Loucy (cell line): Measurements from ENCODE around the gene BRMS1.

Experiments used
- H2AFZ ChIP-seq: fragments of 200-600 bp; sonication (generic); 2 replicates; pipeline ENCODE4 v1.6.0; 2016; ENCODE audit warnings: antibody characterized with exemption, mild to moderate bottlenecking, low read length, moderate library complexity
- H3F3A ChIP-seq: fragments of 200-600 bp; 2 replicates; pipeline ENCODE4 v1.6.0; 2016; ENCODE audit warnings: antibody characterized with exemption, low read depth, mild to moderate bottlenecking
- H3K27me3 ChIP-seq: fragments of 200-600 bp; sonication (generic); 2 replicates; pipeline ENCODE4 v1.6.1; 2014; ENCODE audit warnings: low read length, mild to moderate bottlenecking; ENCODE audit not compliant: insufficient read depth, poor library complexity, severe bottlenecking
- H3K36me3 ChIP-seq: fragments of 200-600 bp; sonication (generic); 2 replicates; pipeline ENCODE4 v1.6.1; 2016; ENCODE audit warnings: low read length; ENCODE audit not compliant: insufficient read depth
- H3K4me1 ChIP-seq: fragments of 200-600 bp; sonication (generic); 2 replicates; pipeline ENCODE4 v1.5.1; 2014; ENCODE audit warnings: low read length, mild to moderate bottlenecking; ENCODE audit not compliant: insufficient read depth, poor library complexity, severe bottlenecking
- H3K4me2 ChIP-seq: fragments of 200-600 bp; sonication (generic); 2 replicates; pipeline ENCODE4 v1.6.0; 2014; ENCODE audit warnings: antibody characterized with exemption, low read length, low read depth, mild to moderate bottlenecking; ENCODE audit not compliant: poor library complexity, severe bottlenecking
- H3K4me3 ChIP-seq: fragments of 200-600 bp; sonication (generic); 2 replicates; pipeline ENCODE4 v1.5.1; 2014; ENCODE audit warnings: low read length, mild to moderate bottlenecking, mixed read lengths; ENCODE audit not compliant: poor library complexity, severe bottlenecking
- H3K79me2 ChIP-seq: fragments of 200-600 bp; sonication (generic); 2 replicates; pipeline ENCODE4 v1.6.1; 2014; ENCODE audit warnings: low read length; ENCODE audit not compliant: insufficient read depth
- H3K9ac ChIP-seq: fragments of 200-600 bp; sonication (generic); 2 replicates; pipeline ENCODE4 v1.6.0; 2014; ENCODE audit warnings: mild to moderate bottlenecking, low read depth, low read length, moderate library complexity; ENCODE audit not compliant: poor library complexity, severe bottlenecking
- H3K9me2 ChIP-seq: fragments of 200-600 bp; sonication (generic); replicated peaks from 2 replicates; pipeline ENCODE4 v1.6.1; 2016; ENCODE audit warnings: low read depth, low read length, mixed read lengths
- H3K9me3 ChIP-seq: fragments of 200-600 bp; sonication (generic); 2 replicates; pipeline ENCODE4 v1.6.1; 2014; ENCODE audit warnings: mild to moderate bottlenecking, antibody characterized with exemption, low read length, low read depth; ENCODE audit not compliant: insufficient read depth
- H4K20me1 ChIP-seq: fragments of 200-600 bp; sonication (generic); 2 replicates; pipeline ENCODE4 v1.6.0; 2014; ENCODE audit warnings: antibody characterized with exemption, low read length, mild to moderate bottlenecking; ENCODE audit not compliant: insufficient read depth, poor library complexity, severe bottlenecking
- EZH2phosphoT487 ChIP-seq: fragments of 200-600 bp; IDR thresholded peaks from 2 replicates; pipeline ENCODE4 v1.6.1; 2018; ENCODE audit warnings: antibody characterized with exemption, mild to moderate bottlenecking, moderate library complexity, borderline replicate concordance
- TF ChIP-seq, protein P1 (sequence below): fragments of 200-600 bp; sonication (generic); conservative IDR thresholded peaks from 2 replicates; pipeline ENCODE4 v1.5.1; 2014; ENCODE audit warnings: mild to moderate bottlenecking, antibody characterized with exemption, low read length

BRMS1 gene

DNA sequence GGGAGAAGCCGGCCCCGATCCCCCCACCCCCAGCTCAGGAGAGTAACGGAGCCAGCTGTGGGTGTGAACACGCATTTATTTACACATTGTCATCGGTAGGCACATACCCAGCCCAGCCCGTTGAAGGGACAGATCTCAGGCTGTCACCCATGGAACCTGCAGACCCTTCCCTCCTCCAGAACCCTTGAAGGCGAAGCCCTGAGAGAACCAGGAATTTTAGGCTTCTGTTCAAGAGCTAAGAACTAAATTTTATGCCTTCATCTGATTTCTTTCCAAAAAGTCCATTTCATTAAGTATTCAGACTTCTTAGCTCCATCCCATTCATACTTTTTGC is 379 bp upstream of the BRMS1 start:
- H3K27me3 ChIP-seq: no peaks in the 10 kb centered on the region
- H3K4me1 ChIP-seq: peaks cover 28% of the 10 kb centered on the region
- H3K9ac ChIP-seq: peak overlapping the region; percentile 84
- peak overlapping the region; percentile 78 for H2AFZ ChIP-seq
- peaks cover 29% of the 10 kb centered on the region for H3K79me2 ChIP-seq
- no peaks in the 10 kb centered on the region for H3K9me3 ChIP-seq
- peak overlapping the region; percentile 91 for H3K4me2 ChIP-seq
- TF ChIP-seq, protein P1, sequence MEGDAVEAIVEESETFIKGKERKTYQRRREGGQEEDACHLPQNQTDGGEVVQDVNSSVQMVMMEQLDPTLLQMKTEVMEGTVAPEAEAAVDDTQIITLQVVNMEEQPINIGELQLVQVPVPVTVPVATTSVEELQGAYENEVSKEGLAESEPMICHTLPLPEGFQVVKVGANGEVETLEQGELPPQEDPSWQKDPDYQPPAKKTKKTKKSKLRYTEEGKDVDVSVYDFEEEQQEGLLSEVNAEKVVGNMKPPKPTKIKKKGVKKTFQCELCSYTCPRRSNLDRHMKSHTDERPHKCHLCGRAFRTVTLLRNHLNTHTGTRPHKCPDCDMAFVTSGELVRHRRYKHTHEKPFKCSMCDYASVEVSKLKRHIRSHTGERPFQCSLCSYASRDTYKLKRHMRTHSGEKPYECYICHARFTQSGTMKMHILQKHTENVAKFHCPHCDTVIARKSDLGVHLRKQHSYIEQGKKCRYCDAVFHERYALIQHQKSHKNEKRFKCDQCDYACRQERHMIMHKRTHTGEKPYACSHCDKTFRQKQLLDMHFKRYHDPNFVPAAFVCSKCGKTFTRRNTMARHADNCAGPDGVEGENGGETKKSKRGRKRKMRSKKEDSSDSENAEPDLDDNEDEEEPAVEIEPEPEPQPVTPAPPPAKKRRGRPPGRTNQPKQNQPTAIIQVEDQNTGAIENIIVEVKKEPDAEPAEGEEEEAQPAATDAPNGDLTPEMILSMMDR: no peak
- TF ChIP-seq EZH2phosphoT487: no peak
- no peaks in the 10 kb centered on the region for H3K9me2 ChIP-seq
- peak overlapping the region; percentile 83 for H3K4me3 ChIP-seq
- peaks cover 7% of the 10 kb centered on the region for H4K20me1 ChIP-seq
- H3F3A ChIP-seq: peaks cover 3% of the 10 kb centered on the region; the same call in 1 of the 2 replicates
- peaks cover 4% of the 10 kb centered on the region; the same call in 1 of the 2 replicates for H3K36me3 ChIP-seq

DNA sequence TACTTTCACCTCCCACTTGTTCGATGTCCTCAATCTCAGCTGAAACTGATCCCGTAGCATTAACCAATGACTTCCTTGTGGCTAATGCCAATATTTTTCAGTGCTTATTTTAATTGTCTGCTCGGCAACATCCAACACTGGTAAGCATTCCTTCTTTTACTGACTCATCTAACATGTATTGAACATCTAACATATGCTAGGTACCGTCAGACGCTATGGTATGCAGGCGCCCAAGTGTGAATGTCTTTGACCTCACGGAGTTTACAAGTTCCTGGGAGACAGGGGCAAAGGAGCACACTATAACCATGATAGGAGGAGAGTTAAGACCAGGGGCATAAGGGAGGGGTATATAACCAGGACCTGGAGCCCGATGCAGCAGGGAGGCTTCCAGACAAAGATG is 1.7 kb downstream of the BRMS1 start:
- Histone ChIP-seq H3K9ac (no peak overlapping the region), H3K9me3 (no peaks in the 10 kb centered on the region), H3K79me2 (peaks cover 29% of the 10 kb centered on the region), H3F3A (no peaks in the 10 kb centered on the region), H4K20me1 (peaks cover 7% of the 10 kb centered on the region), H3K4me1 (peaks cover 25% of the 10 kb centered on the region), H3K4me3 (peak overlapping the region; percentile 83), H3K27me3 (no peaks in the 10 kb centered on the region), H2AFZ (no peak overlapping the region), H3K4me2 (peak overlapping the region; percentile 91), H3K9me2 (no peaks in the 10 kb centered on the region), H3K36me3 (peaks cover 6% of the 10 kb centered on the region; the same call in 1 of the 2 replicates)
- TF ChIP-seq EZH2phosphoT487: no peak
- TF ChIP-seq, protein P1: no peak

DNA sequence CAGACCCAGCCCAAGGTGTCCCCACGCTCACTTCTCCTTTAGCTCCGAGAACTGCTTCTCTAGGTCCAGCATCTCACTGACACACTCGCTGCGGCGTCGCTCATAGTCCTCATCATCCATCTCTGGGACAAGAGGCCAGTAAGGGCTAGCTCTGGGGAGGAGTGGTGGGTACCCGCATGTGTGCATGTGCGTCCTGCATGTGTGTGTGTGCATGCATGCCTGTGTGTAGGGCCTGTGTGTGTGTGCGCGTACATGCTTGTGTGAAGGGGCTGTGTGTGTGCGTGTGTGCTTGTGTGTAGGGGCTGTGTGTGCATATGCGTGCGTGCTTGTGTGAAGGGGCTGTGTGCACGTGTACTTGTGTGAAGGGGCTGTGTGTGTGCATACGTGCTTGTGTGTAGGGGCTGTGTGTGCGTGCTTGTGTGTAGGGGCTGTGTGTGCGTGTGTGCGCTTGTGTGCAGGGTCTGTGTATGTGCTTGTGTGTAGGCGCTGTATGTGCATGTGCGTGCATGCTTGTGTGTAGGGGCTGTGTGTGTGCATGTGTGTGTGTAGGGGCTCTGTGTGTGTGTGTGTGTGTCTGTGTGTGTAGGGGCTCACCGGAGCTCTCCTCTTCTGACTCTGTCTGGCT is 3.3 kb downstream of the BRMS1 start:
- H3K36me3 ChIP-seq: peaks cover 15% of the 10 kb centered on the region; the same call in 1 of the 2 replicates
- H3K4me2 ChIP-seq: no peak overlapping the region
- H3K9ac ChIP-seq: no peak overlapping the region
- no peak for TF ChIP-seq EZH2phosphoT487
- TF ChIP-seq, protein P1: no peak
- H3K4me3 ChIP-seq: no peak overlapping the region
- H3K9me2 ChIP-seq: no peaks in the 10 kb centered on the region
- peaks cover 7% of the 10 kb centered on the region for H4K20me1 ChIP-seq
- peaks cover 24% of the 10 kb centered on the region for H3K79me2 ChIP-seq
- H3K27me3 ChIP-seq: no peaks in the 10 kb centered on the region
- no peaks in the 10 kb centered on the region for H3F3A ChIP-seq
- H3K4me1 ChIP-seq: peaks cover 26% of the 10 kb centered on the region
- no peaks in the 10 kb centered on the region for H3K9me3 ChIP-seq
- H2AFZ ChIP-seq: no peak overlapping the region
